Measurements from ENCODE around the gene CD207. TPM values are rescaled to one million over a fixed set of nuclear protein-coding genes. Genes with fewer than 3 reads are reported as not detected.

The CD207 gene
- total RNA-seq, 1 experiment from 2014 or later: 1.1 TPM

DNA sequence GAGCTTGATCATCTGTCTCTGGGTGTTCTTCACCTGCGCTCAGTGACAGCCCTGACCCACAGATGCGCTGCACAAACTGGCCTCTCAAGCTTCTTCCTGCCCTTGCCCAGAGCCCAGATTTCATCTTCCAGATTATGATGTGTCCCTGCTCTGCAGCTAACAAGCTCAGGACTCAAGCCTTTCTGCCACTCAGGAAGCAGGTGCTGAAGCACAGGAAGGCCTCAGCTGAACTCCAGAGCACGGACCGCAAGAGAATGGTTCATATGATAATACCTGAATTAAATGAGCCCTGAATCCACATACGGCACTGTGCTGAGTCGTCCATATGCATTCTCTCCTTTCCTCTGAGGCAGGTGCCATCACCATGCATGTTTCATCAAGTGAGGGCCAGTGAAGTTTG, 3.8 kb downstream of the CD207 start:
- H3K27me3 ChIP-seq (replicated peaks; ENCODE audit: insufficient read depth, low read depth, low read length, poor library complexity): no peaks in the 10 kb centered on the region
- no TSS peak for BruUV-seq (replicated peaks)

GRCh38 chr2:70830366-70830765, 5.2 kb downstream of the CD207 start:
- TF ChIP-seq CTCF (conservative IDR thresholded peaks at IDR 0.05; ENCODE audit: low read depth, low read length) (no peak), EZH2 (IDR thresholded peaks at IDR 0.05; ENCODE audit: borderline replicate concordance, low read depth, low read length, poor library complexity, severe bottlenecking) (no peak)
- no peaks in the 10 kb centered on the region for H3K27me3 ChIP-seq (replicated peaks; ENCODE audit: insufficient read depth, low read depth, low read length, poor library complexity)
- BruUV-seq (replicated peaks): no TSS peak
- intact Hi-C loops (cut with micrococcal nuclease; ENCODE audit: unreplicated experiment): no loop called here
- no peaks in the 10 kb centered on the region for H3K9me3 ChIP-seq (ENCODE audit: low read depth, low read length, poor library complexity, severe bottlenecking)
- peaks cover 5% of the 10 kb centered on the region for H3K4me1 ChIP-seq (ENCODE audit: insufficient read depth, low read length, poor library complexity, severe bottlenecking)
- H3K36me3 ChIP-seq (ENCODE audit: insufficient read depth, low read length, poor library complexity, severe bottlenecking): no peaks in the 10 kb centered on the region
- H3K27ac ChIP-seq (ENCODE audit: low read depth, low read length, poor library complexity, severe bottlenecking): no peak overlapping the region
- ChIA-PET POLR2A (ENCODE audit: low non-redundant PET) (no interaction called here), CTCF (no interaction called here)
- no peak overlapping the region for H3K4me3 ChIP-seq (ENCODE audit: low read depth, low read length, poor library complexity, severe bottlenecking)
- no peak for DNase-seq (ENCODE audit: low spot score)

More for the DNA sequence above, 3.8 kb downstream of the CD207 start:
- no peak for DNase-seq (ENCODE audit: low spot score)
- Histone ChIP-seq H3K4me1 (ENCODE audit: insufficient read depth, low read length, poor library complexity, severe bottlenecking) (peaks cover 5% of the 10 kb centered on the region), H3K27ac (ENCODE audit: low read depth, low read length, poor library complexity, severe bottlenecking) (no peak overlapping the region), H3K36me3 (ENCODE audit: insufficient read depth, low read length, poor library complexity, severe bottlenecking) (no peaks in the 10 kb centered on the region), H3K4me3 (ENCODE audit: low read depth, low read length, poor library complexity, severe bottlenecking) (no peak overlapping the region), H3K9me3 (ENCODE audit: low read depth, low read length, poor library complexity, severe bottlenecking) (no peaks in the 10 kb centered on the region)
- ChIA-PET CTCF (no interaction called here), POLR2A (ENCODE audit: low non-redundant PET) (no interaction called here)
- intact Hi-C loops (cut with micrococcal nuclease; ENCODE audit: unreplicated experiment): no loop called here
- TF ChIP-seq EZH2 (IDR thresholded peaks at IDR 0.05; ENCODE audit: borderline replicate concordance, low read depth, low read length, poor library complexity, severe bottlenecking): no peak
- no peak for TF ChIP-seq CTCF (conservative IDR thresholded peaks at IDR 0.05; ENCODE audit: low read depth, low read length)

GRCh38 chr2:70829916-70830315, 5.7 kb downstream of the CD207 start:
- ChIA-PET CTCF (no interaction called here), POLR2A (ENCODE audit: low non-redundant PET) (no interaction called here)
- Histone ChIP-seq H3K27me3 (replicated peaks; ENCODE audit: insufficient read depth, low read depth, low read length, poor library complexity) (no peaks in the 10 kb centered on the region), H3K27ac (ENCODE audit: low read depth, low read length, poor library complexity, severe bottlenecking) (no peak overlapping the region), H3K4me1 (ENCODE audit: insufficient read depth, low read length, poor library complexity, severe bottlenecking) (peaks cover 5% of the 10 kb centered on the region), H3K4me3 (ENCODE audit: low read depth, low read length, poor library complexity, severe bottlenecking) (no peak overlapping the region), H3K36me3 (ENCODE audit: insufficient read depth, low read length, poor library complexity, severe bottlenecking) (no peaks in the 10 kb centered on the region), H3K9me3 (ENCODE audit: low read depth, low read length, poor library complexity, severe bottlenecking) (no peaks in the 10 kb centered on the region)
- intact Hi-C loops (cut with micrococcal nuclease; ENCODE audit: unreplicated experiment): no loop called here
- BruUV-seq (replicated peaks): no TSS peak
- no peak for DNase-seq (ENCODE audit: low spot score)
- TF ChIP-seq CTCF (conservative IDR thresholded peaks at IDR 0.05; ENCODE audit: low read depth, low read length): no peak
- TF ChIP-seq EZH2 (IDR thresholded peaks at IDR 0.05; ENCODE audit: borderline replicate concordance, low read depth, low read length, poor library complexity, severe bottlenecking): no peak

All from A673 (cell line).